ENCODE measurements around the gene SCYGR3.

The SCYGR3 gene

DNA sequence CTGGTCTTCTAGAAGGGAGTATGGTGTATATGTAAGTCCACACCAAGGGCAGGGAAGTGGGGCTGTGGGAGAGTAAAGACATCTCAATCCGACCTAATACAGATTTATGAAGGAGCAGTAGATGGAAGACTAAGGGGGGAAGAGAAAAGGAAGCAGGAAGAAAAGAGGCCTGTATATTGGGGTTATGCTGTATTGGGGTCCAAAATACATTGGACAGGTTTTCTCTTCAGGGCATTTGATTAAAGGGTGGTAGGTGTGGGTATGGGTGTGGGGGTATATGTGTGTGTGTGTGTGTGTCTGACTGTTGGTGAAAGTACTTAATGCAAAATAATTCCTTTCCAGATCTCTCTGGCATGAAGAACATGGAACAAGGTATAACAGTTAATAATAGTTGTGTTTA, 49.6 kb downstream of the SCYGR3 start:
- no peak for DNase-seq (ENCODE audit: low read depth in 2 of 3, low spot score in 1 of 3)

Measured in stimulated activated CD4-positive, alpha-beta T cell treated with anti-CD3 and anti-CD28 coated beads, Interleukin-12 subunit alpha, Interleukin-12 subunit beta, amount 100 ng/mL, for 48 hours (primary cell).